ENCODE results near the gene P3H2.

- TF ChIP-seq REST (IDR thresholded peaks at IDR 0.05; ENCODE audit: insufficient read depth in 1 of 2, low read depth in 2 of 2, low read length in 2 of 2): no peak
- no peak for TF ChIP-seq POLR2AphosphoS5 (IDR thresholded peaks at IDR 0.05; ENCODE audit: low read depth, low read length)
- no peak for TF ChIP-seq FOXP2 (optimal IDR thresholded peaks at IDR 0.05; ENCODE audit: borderline replicate concordance, extremely low read depth, extremely low read length, insufficient read depth)
These were observed 21.6 kb downstream of the P3H2 start for GRCh38 chr3:190099099-190099498.

Data from PFSK-1 (cell line).